OCI-LY7 (cell line): ENCODE data around the gene FRMD5. TPM values are rescaled to one million over a fixed set of nuclear protein-coding genes. Genes with fewer than 3 reads are reported as not detected.
"Not testable (repeated sequence)": the region's sequence is repeated elsewhere in the genome, so short reads cannot be mapped to it uniquely, and the experiment has no call there.

ENCODE experiments used
- BruUV-seq: library from RNA; stranded (reverse); fragments of 400-500 nt; replicated peaks from 2 replicates; lab custom pipeline; 2021; lab: Mats Ljungman, UMichigan
- CTCF ChIA-PET: fragments of 300-600 bp; sonication (Branson Sonifier 250); formaldehyde crosslinking; loops from one replicate; lab custom pipeline; 2022; ENCODE audit warnings: antibody characterized with exemption; ENCODE audit not compliant: unreplicated experiment; lab: Charles Lee
- POLR2A ChIA-PET: fragments of 300-600 bp; sonication (Branson Sonifier 250); formaldehyde crosslinking; loops from one replicate; lab custom pipeline; 2022; ENCODE audit warnings: antibody characterized with exemption; lab: Charles Lee
- DNase-seq: peaks from one replicate; pipeline ENCODE4 v3.0.0-alpha.2; 2015; ENCODE audit warnings: low spot score
- H2AFZ ChIP-seq: fragments of 200-600 bp; sonication (generic), shearing (Covaris generic); 2 replicates; pipeline ENCODE4 v1.6.1; 2014; ENCODE audit warnings: mild to moderate bottlenecking, antibody characterized with exemption, low read length, moderate library complexity
- H3K27ac ChIP-seq: fragments of 200-600 bp; sonication (generic); 2 replicates; pipeline ENCODE4 v1.5.1; 2014; ENCODE audit warnings: mixed run types, low read depth, mild to moderate bottlenecking, moderate library complexity, low read length, inconsistent platforms; ENCODE audit not compliant: poor library complexity, severe bottlenecking
- H3K36me3 ChIP-seq: fragments of 200-600 bp; sonication (generic); 2 replicates; pipeline ENCODE4 v1.6.1; 2014; ENCODE audit warnings: mild to moderate bottlenecking, antibody characterized with exemption, low read length, moderate library complexity, mixed read lengths; ENCODE audit not compliant: insufficient read depth
- H3K4me1 ChIP-seq: fragments of 200-600 bp; sonication (generic); 2 replicates; pipeline ENCODE4 v1.5.1; 2014; ENCODE audit warnings: mild to moderate bottlenecking, low read length; ENCODE audit not compliant: insufficient read depth, poor library complexity, severe bottlenecking
- H3K4me2 ChIP-seq: fragments of 200-600 bp; sonication (generic); 2 replicates; pipeline ENCODE4 v1.6.1; 2014; ENCODE audit warnings: mild to moderate bottlenecking, low read length
- H3K4me3 ChIP-seq: fragments of 200-600 bp; sonication (generic); 2 replicates; pipeline ENCODE4 v1.5.1; 2014; ENCODE audit warnings: mild to moderate bottlenecking, low read depth, low read length; ENCODE audit not compliant: poor library complexity, severe bottlenecking
- H3K79me2 ChIP-seq: fragments of 200-600 bp; sonication (generic); 2 replicates; pipeline ENCODE4 v1.6.1; 2016; ENCODE audit warnings: low read depth, mild to moderate bottlenecking, low read length, moderate library complexity, mixed read lengths; ENCODE audit not compliant: insufficient read depth
- H3K9me2 ChIP-seq: fragments of 200-600 bp; sonication (generic); 2 replicates; pipeline ENCODE4 v1.6.1; 2016; ENCODE audit warnings: mild to moderate bottlenecking, low read length, mixed read lengths; ENCODE audit not compliant: insufficient read depth
- H3K9me3 ChIP-seq: fragments of 200-600 bp; sonication (generic); 2 replicates; pipeline ENCODE4 v1.6.1; 2014; ENCODE audit warnings: mild to moderate bottlenecking, mixed run types, low read length, mixed read lengths
- H4K20me1 ChIP-seq: fragments of 200-600 bp; sonication (generic); 2 replicates; pipeline ENCODE4 v1.6.1; 2014; ENCODE audit warnings: mild to moderate bottlenecking, antibody characterized with exemption, low read length, moderate library complexity, mixed read lengths; ENCODE audit not compliant: insufficient read depth
- CTCF ChIP-seq: fragments of 200-600 bp; sonication (generic); conservative IDR thresholded peaks from 2 replicates; pipeline ENCODE4 v1.5.1; 2014; ENCODE audit warnings: mild to moderate bottlenecking, antibody characterized with exemption, low read length, moderate library complexity, mixed read lengths
- EZH2phosphoT487 ChIP-seq: fragments of 200-600 bp; sonication (generic); IDR thresholded peaks from 2 replicates; pipeline ENCODE4 v1.6.1; 2018; ENCODE audit warnings: low read depth, borderline replicate concordance, mild to moderate bottlenecking, mixed run types, antibody characterized with exemption, low read length, moderate library complexity, mixed read lengths
- intact Hi-C: fragments of 100-400 bp; cut with micrococcal nuclease; formaldehyde crosslinking; loops from one replicate; pipeline ENCODE4 v1.10.0; 2022; ENCODE audit not compliant: unreplicated experiment
- total RNA-seq, 2 experiments: library from RNA; depleted of rRNA in 1 of 2; stranded (reverse); fragments of >200 nt in 1 of 2; shearing (Covaris generic) in 1 of 2; gene quantifications; 2 replicates each; pipeline ENCODE4 v1.2.3, GENCODE V29; 2014 to 2022

Gene FRMD5
- total RNA-seq, 2 experiments from 2014 or later, result not detected

- no peak overlapping the region for H3K4me2 ChIP-seq
- no peak overlapping the region for H3K27ac ChIP-seq
- H4K20me1 ChIP-seq, result no peaks in the 10 kb centered on the region
- no peaks in the 10 kb centered on the region for H3K9me2 ChIP-seq
- H3K79me2 ChIP-seq, result no peaks in the 10 kb centered on the region
- H3K4me3 ChIP-seq, result no peak overlapping the region
- ChIA-PET POLR2A (no interaction called here), CTCF (no interaction called here)
- TF ChIP-seq CTCF (no peak), EZH2phosphoT487 (no peak)
- H2AFZ ChIP-seq, result no peak overlapping the region
- H3K4me1 ChIP-seq, result no peaks in the 10 kb centered on the region
- no peaks in the 10 kb centered on the region for H3K9me3 ChIP-seq
- no peak for DNase-seq
- H3K36me3 ChIP-seq, result no peaks in the 10 kb centered on the region
- no TSS peak for BruUV-seq
- intact Hi-C loops, result no loop called here
Observed at GRCh38 chr15:44033894-44034293, 161.2 kb downstream of the FRMD5 start.

- H3K9me2 ChIP-seq, H2AFZ ChIP-seq, H3K36me3 ChIP-seq, H3K79me2 ChIP-seq, H3K27ac ChIP-seq, H3K4me2 ChIP-seq, H3K4me1 ChIP-seq, H3K9me3 ChIP-seq, BruUV-seq, H3K4me3 ChIP-seq, DNase-seq, intact Hi-C loops, H4K20me1 ChIP-seq, POLR2A ChIA-PET, CTCF ChIA-PET: not testable (repeated sequence)
Observed at GRCh38 chr15:44032820-44033219, 162.3 kb downstream of the FRMD5 start.

- ChIA-PET CTCF (no interaction called here), POLR2A (no interaction called here)
- no peak for TF ChIP-seq CTCF
- no peak for TF ChIP-seq EZH2phosphoT487
- intact Hi-C loops, result no loop called here
- H2AFZ ChIP-seq, result no peak overlapping the region
- no peaks in the 10 kb centered on the region for H3K36me3 ChIP-seq
- no peak overlapping the region for H3K4me2 ChIP-seq
- H3K27ac ChIP-seq, result no peak overlapping the region
- BruUV-seq, result no TSS peak
- H3K4me3 ChIP-seq, result no peak overlapping the region
- DNase-seq, result no peak
- no peaks in the 10 kb centered on the region for H3K4me1 ChIP-seq
- H4K20me1 ChIP-seq, result no peaks in the 10 kb centered on the region
- no peaks in the 10 kb centered on the region for H3K9me2 ChIP-seq
- H3K9me3 ChIP-seq, result no peaks in the 10 kb centered on the region
- H3K79me2 ChIP-seq, result no peaks in the 10 kb centered on the region
Observed at GRCh38 chr15:44029940-44030568, 165.0 kb downstream of the FRMD5 start.
